Sigmoid colon (tissue), 7 donors: Measurements from ENCODE around the gene EPB41L3. TPM values are rescaled to one million over a fixed set of nuclear protein-coding genes. Genes with fewer than 3 reads are reported as not detected.
A peak's percentile ranks its signal among the peaks of the same experiment; 100 is the strongest.

Experiments
- DNase-seq: peaks from one replicate; pipeline ENCODE4 v3.0.0-alpha.2; 2019
- H3K27ac ChIP-seq, 4 donors: fragments of 200-600 bp; sonication (generic); one replicate each; pipeline ENCODE4 v1.5.1; 2016 to 2019; ENCODE audit warnings: mild to moderate bottlenecking in 1 of 4
- H3K27me3 ChIP-seq, 3 donors: fragments of 200-600 bp; sonication (generic); one replicate each; pipeline ENCODE4 v1.5.1; 2019; ENCODE audit warnings: mild to moderate bottlenecking in 1 of 3
- H3K36me3 ChIP-seq, 4 donors: fragments of 200-600 bp; sonication (generic); one replicate each; pipeline ENCODE4 v1.5.1; 2016 to 2019
- H3K4me1 ChIP-seq, 4 donors: fragments of 200-600 bp; sonication (generic); one replicate each; pipeline ENCODE4 v1.5.1; 2017 to 2019
- H3K4me3 ChIP-seq, 4 donors: fragments of 200-600 bp; sonication (generic); one replicate each; pipeline ENCODE4 v1.5.1; 2017 to 2019; ENCODE audit warnings: mild to moderate bottlenecking in 2 of 4, moderate library complexity in 1 of 4
- H3K9me3 ChIP-seq, 4 donors: fragments of 200-600 bp in 3 of 4; sonication (generic) in 3 of 4; one replicate each; pipeline versions ENCODE4 v1.5.1 to v1.6.1; 2013 to 2019
- CTCF ChIP-seq, 4 experiments: fragments of 450-650 bp in 3 of 4; fragments of 200-600 bp in 1 of 4; IDR thresholded peaks; one replicate each; pipeline ENCODE4 v1.5.1; 2016 to 2019; ENCODE audit warnings: antibody characterized with exemption in 4 of 4, mild to moderate bottlenecking in 3 of 4, moderate library complexity in 2 of 4
- EP300 ChIP-seq, 4 donors: sonication (generic); formaldehyde crosslinking; IDR thresholded peaks; one replicate each; pipeline ENCODE4 v1.6.1; 2017; ENCODE audit warnings: antibody characterized with exemption in 4 of 4
- POLR2A ChIP-seq, 2 donors: fragments of 450-650 bp; IDR thresholded peaks; one replicate each; pipeline ENCODE4 v1.6.1; 2016; ENCODE audit warnings: antibody characterized with exemption in 2 of 2, mild to moderate bottlenecking in 2 of 2, moderate library complexity in 2 of 2
- POLR2AphosphoS5 ChIP-seq, 4 donors: sonication (generic); formaldehyde crosslinking; IDR thresholded peaks; one replicate each; pipeline ENCODE4 v1.6.1; 2017; ENCODE audit warnings: antibody characterized with exemption in 4 of 4
- WGBS, 2 donors: extraction: QIAGEN DNeasy Blood & Tissue Kit; methylation state at CpG; one replicate each; pipeline ENCODE4 v1.1.7; 2013; 5-methylcytosine and 5-hydroxymethylcytosine counted together
- intact Hi-C: fragments of 100-400 bp; cut with DNase I; formaldehyde crosslinking; loops from one replicate; pipeline ENCODE4 v1.15.1; 2023
- polyA plus RNA-seq, 3 donors: library from polyadenylated mRNA; stranded (reverse); fragments of 200-250 nt; gene quantifications; one replicate each; pipeline ENCODE4 v1.2.3, GENCODE V29; 2013
- total RNA-seq, 4 donors: library from RNA; depleted of rRNA; stranded (reverse); fragments of >200 nt; gene quantifications; one replicate each; pipeline ENCODE4 v1.1.0, GENCODE V29; 2016
- donor health status: healthy with polysubstance abuse.
- donor health status: Bipolar disorder and iron deficiency.
- donor health status: healthy.

Gene EPB41L3
- total and polyA plus RNA-seq, 7 donors = 26.1 to 156 (median 78.8) TPM

- no peaks in the 10 kb centered on the region for H3K9me3 ChIP-seq
- intact Hi-C loops = no loop called here
- peak overlapping the region in 2 of 4 donors; percentile 44 to 62 for H3K27ac ChIP-seq
- H3K36me3 ChIP-seq = no peaks in the 10 kb centered on the region
- peaks cover 0 to 71% (median 14%) of the 10 kb centered on the region in 4 donors for H3K4me1 ChIP-seq
- H3K4me3 ChIP-seq = no peak overlapping the region
- TF ChIP-seq POLR2AphosphoS5 (IDR thresholded peaks at IDR 0.05) (peak in 2 of 4 donors; percentile 14 to 17), POLR2A (IDR thresholded peaks at IDR 0.05) (no peak)
- DNase-seq = peak; percentile 79
- no peaks in the 10 kb centered on the region for H3K27me3 ChIP-seq
- 41 to 74% methylated on average over 6 of the region's 6 CpGs for WGBS, 2 donors
Measured at GRCh38 chr18:5527603-5528002, 16.2 kb downstream of the EPB41L3 start.

- H3K4me3 ChIP-seq = no peak overlapping the region
- intact Hi-C loops = no loop called here
- no peaks in the 10 kb centered on the region for H3K36me3 ChIP-seq
- 57 to 91% methylated on average over 3 of the region's 3 CpGs for WGBS, 2 donors
- H3K4me1 ChIP-seq = peaks cover 0 to 67% (median 8%) of the 10 kb centered on the region in 4 donors
- no peaks in the 10 kb centered on the region for H3K27me3 ChIP-seq
- no peak overlapping the region for H3K27ac ChIP-seq
- H3K9me3 ChIP-seq = no peaks in the 10 kb centered on the region
- DNase-seq = no peak
- TF ChIP-seq CTCF (IDR thresholded peaks at IDR 0.05) = no peak
- TF ChIP-seq POLR2AphosphoS5 (IDR thresholded peaks at IDR 0.05) = no peak
- no peak for TF ChIP-seq POLR2A (IDR thresholded peaks at IDR 0.05)
- no peak for TF ChIP-seq EP300 (IDR thresholded peaks at IDR 0.05)
Measured at GRCh38 chr18:5524660-5525059, 19.1 kb downstream of the EPB41L3 start.

- no peaks in the 10 kb centered on the region for H3K9me3 ChIP-seq
- no peaks in the 10 kb centered on the region for H3K27me3 ChIP-seq
- 75 to 96% methylated on average over 2 of the region's 2 CpGs for WGBS, 2 donors
- peak overlapping the region in 2 of 4 donors; percentile 58 to 62 for H3K27ac ChIP-seq
- intact Hi-C loops = no loop called here
- no peak for DNase-seq
- no peak for TF ChIP-seq POLR2A (IDR thresholded peaks at IDR 0.05)
- TF ChIP-seq EP300 (IDR thresholded peaks at IDR 0.05) = no peak
- no peak for TF ChIP-seq POLR2AphosphoS5 (IDR thresholded peaks at IDR 0.05)
- TF ChIP-seq CTCF (IDR thresholded peaks at IDR 0.05) = no peak
- H3K4me1 ChIP-seq = peaks cover 0 to 70% (median 16%) of the 10 kb centered on the region in 4 donors
- H3K36me3 ChIP-seq = no peaks in the 10 kb centered on the region
- H3K4me3 ChIP-seq = no peak overlapping the region
Measured at GRCh38 chr18:5521000-5521399, 22.8 kb downstream of the EPB41L3 start.

GRCh38 chr18:5520464-5520863, 23.3 kb downstream of the EPB41L3 start:
- peaks cover 0 to 74% (median 21%) of the 10 kb centered on the region in 4 donors for H3K4me1 ChIP-seq
- no peak overlapping the region for H3K4me3 ChIP-seq
- no peak for DNase-seq
- no peaks in the 10 kb centered on the region for H3K27me3 ChIP-seq
- H3K36me3 ChIP-seq = no peaks in the 10 kb centered on the region
- WGBS, 2 donors = 69 to 79% methylated on average over 1 of the region's 1 CpG
- H3K27ac ChIP-seq = peak overlapping the region in 2 of 4 donors; percentile 58 to 62
- no peak for TF ChIP-seq CTCF (IDR thresholded peaks at IDR 0.05)
- no peak for TF ChIP-seq EP300 (IDR thresholded peaks at IDR 0.05)
- no peak for TF ChIP-seq POLR2A (IDR thresholded peaks at IDR 0.05)
- TF ChIP-seq POLR2AphosphoS5 (IDR thresholded peaks at IDR 0.05) = no peak
- no peaks in the 10 kb centered on the region for H3K9me3 ChIP-seq
- intact Hi-C loops = no loop called here

GRCh38 chr18:5519448-5520298, 24.1 kb downstream of the EPB41L3 start:
- Histone ChIP-seq H3K9me3 (no peaks in the 10 kb centered on the region), H3K36me3 (no peaks in the 10 kb centered on the region), H3K4me1 (peaks cover 0 to 76% (median 24%) of the 10 kb centered on the region in 4 donors), H3K27me3 (no peaks in the 10 kb centered on the region), H3K4me3 (no peak overlapping the region), H3K27ac (peak overlapping the region; percentile 23 to 62 (median 53))
- intact Hi-C loops = no loop called here
- peak in 2 of 4 donors; percentile 50 to 69 for TF ChIP-seq POLR2AphosphoS5 (IDR thresholded peaks at IDR 0.05)
- no peak for TF ChIP-seq CTCF (IDR thresholded peaks at IDR 0.05)
- no peak for DNase-seq
- WGBS, 2 donors = 83 to 87% methylated on average over 10 of the region's 10 CpGs
